Keratinocyte (primary cell): ENCODE measurements around the gene MCF2L2. TPM values are rescaled to one million over a fixed set of nuclear protein-coding genes. Genes with fewer than 3 reads are reported as not detected.

Source experiments
- DNase-seq: peaks from one replicate; pipeline ENCODE4 v3.0.0-alpha.2; 2011; ENCODE audit warnings: low read depth, missing footprints, low spot score
- FAIRE-seq: peaks from 2 replicates; lab custom pipeline; 2011; peaks lifted over from hg19 to GRCh38; lab: Jason Lieb, UNC
- H2AFZ ChIP-seq: 2 replicates; pipeline ENCODE4 v1.6.0; 2012; ENCODE audit warnings: low read length, control low read depth, inconsistent platforms; ENCODE audit not compliant: control insufficient read depth
- H3K27ac ChIP-seq: 2 replicates; pipeline ENCODE4 v1.5.1; 2011; ENCODE audit warnings: low read length; ENCODE audit not compliant: control insufficient read depth, insufficient read depth
- H3K27me3 ChIP-seq: 3 replicates; pipeline ENCODE4 v1.6.0; 2011; ENCODE audit warnings: low read length; ENCODE audit not compliant: control insufficient read depth, insufficient read depth; ENCODE audit errors: extremely low read depth
- H3K36me3 ChIP-seq, 2 experiments: 2 replicates in 1 of 2; 3 replicates in 1 of 2; pipeline ENCODE4 v1.5.1; 2011; ENCODE audit warnings: low read length in 2 of 2, mild to moderate bottlenecking in 1 of 2; ENCODE audit not compliant: control insufficient read depth in 2 of 2, insufficient read depth in 2 of 2; ENCODE audit errors: extremely low read depth in 1 of 2
- H3K4me1 ChIP-seq: 3 replicates; pipeline ENCODE4 v1.5.1; 2011; ENCODE audit warnings: low read length; ENCODE audit not compliant: control insufficient read depth, insufficient read depth; ENCODE audit errors: extremely low read depth
- H3K4me2 ChIP-seq: 3 replicates; pipeline ENCODE4 v1.6.0; 2011; ENCODE audit warnings: low read depth, low read length; ENCODE audit not compliant: control insufficient read depth, insufficient read depth; ENCODE audit errors: extremely low read depth
- H3K4me3 ChIP-seq, 3 experiments: fragments of 200-600 bp in 1 of 3; sonication (generic) in 1 of 3; 2 replicates in 2 of 3; 3 replicates in 1 of 3; pipeline ENCODE4 v1.5.1; 2011 to 2016; ENCODE audit warnings: low read length in 3 of 3, mild to moderate bottlenecking in 3 of 3, control low read depth in 2 of 3, inconsistent platforms in 1 of 3, low read depth in 1 of 3, mixed read lengths in 1 of 3, mixed run types in 1 of 3, moderate library complexity in 1 of 3; ENCODE audit not compliant: control insufficient read depth in 2 of 3, insufficient read depth in 2 of 3; ENCODE audit errors: extremely low read depth in 1 of 3
- H3K79me2 ChIP-seq: 2 replicates; pipeline ENCODE4 v1.6.0; 2012; ENCODE audit warnings: low read length; ENCODE audit not compliant: control insufficient read depth, insufficient read depth
- H3K9ac ChIP-seq: 3 replicates; pipeline ENCODE4 v1.6.0; 2011; ENCODE audit warnings: low read length; ENCODE audit not compliant: control insufficient read depth, insufficient read depth; ENCODE audit errors: extremely low read depth
- H3K9me1 ChIP-seq: 3 replicates; pipeline ENCODE4 v1.6.0; 2011; ENCODE audit warnings: low read length; ENCODE audit not compliant: control insufficient read depth, insufficient read depth; ENCODE audit errors: extremely low read depth
- H3K9me3 ChIP-seq: 2 replicates; pipeline ENCODE4 v1.5.1; 2012; ENCODE audit warnings: low read depth, low read length; ENCODE audit not compliant: control insufficient read depth
- H4K20me1 ChIP-seq: 3 replicates; pipeline ENCODE4 v1.6.0; 2011; ENCODE audit warnings: low read length; ENCODE audit not compliant: control insufficient read depth, insufficient read depth; ENCODE audit errors: extremely low read depth
- CTCF ChIP-seq, 3 experiments: IDR thresholded peaks in 1 of 3; conservative IDR thresholded peaks in 1 of 3; optimal IDR thresholded peaks in 1 of 3; 2 replicates in 2 of 3; 3 replicates in 1 of 3; pipeline versions ENCODE3 to v1.5.1; 2011; ENCODE audit warnings: low read length in 3 of 3, mild to moderate bottlenecking in 3 of 3, moderate library complexity in 2 of 3, control low read depth in 1 of 3, inconsistent platforms in 1 of 3; ENCODE audit not compliant: insufficient read depth in 2 of 3; ENCODE audit errors: extremely low read depth in 1 of 3
- EZH2 ChIP-seq: IDR thresholded peaks from one replicate; pipeline ENCODE4 v1.6.1; 2012; ENCODE audit warnings: inconsistent platforms, mild to moderate bottlenecking, low read length, moderate library complexity
- dilution Hi-C: fragments of 300-500 bp; cut with MboI; formaldehyde crosslinking; loops from one replicate; pipeline ENCODE4 v1.7.0; 2020; ENCODE audit warnings: low sequenced_read_pairs; ENCODE audit not compliant: extremely low pct_ligation_motif_present
- polyA plus RNA-seq, 5 experiments: library from polyadenylated mRNA; depleted of rRNA in 3 of 5; stranded (reverse) in 3 of 5; stranded (forward) in 1 of 5; unstranded in 1 of 5; fragments of >200 nt; gene quantifications; 1 replicate in 1 of 5; 2 replicates in 3 of 5; 3 replicates in 1 of 5; pipeline versions ENCODE4 v1.2.1 to v1.2.3, GENCODE V29; 2011 to 2012; ENCODE audit warnings: missing spikeins in 2 of 5, low read depth in 1 of 5, low replicate concordance in 1 of 5

MCF2L2 gene
- polyA plus RNA-seq, 1 donor (not counting 4 experiments of a cell fraction or from before 2014, with no cell fraction given), result 0.26 TPM

DNA sequence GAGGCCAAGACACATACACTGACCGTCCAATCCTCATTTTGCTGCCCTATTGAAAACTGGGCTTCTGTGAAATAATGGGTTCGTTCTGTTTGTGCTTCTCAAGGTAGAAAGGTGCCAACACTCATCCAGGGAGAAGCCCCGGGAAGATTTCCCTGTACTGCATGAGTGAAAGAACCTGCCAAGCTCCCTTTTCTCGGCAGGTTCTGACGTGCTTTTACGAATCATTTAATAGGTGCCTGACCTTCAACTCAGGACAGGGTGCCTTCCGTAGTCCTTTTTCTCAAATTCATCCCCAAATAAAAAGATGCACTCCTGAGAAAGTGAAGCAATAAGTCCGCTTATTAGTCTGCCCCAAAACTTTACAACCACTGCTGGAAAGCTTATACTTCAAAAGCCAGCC, 111.1 kb downstream of the MCF2L2 start:
- dilution Hi-C loops, result no loop called here
- no peak for DNase-seq

DNA sequence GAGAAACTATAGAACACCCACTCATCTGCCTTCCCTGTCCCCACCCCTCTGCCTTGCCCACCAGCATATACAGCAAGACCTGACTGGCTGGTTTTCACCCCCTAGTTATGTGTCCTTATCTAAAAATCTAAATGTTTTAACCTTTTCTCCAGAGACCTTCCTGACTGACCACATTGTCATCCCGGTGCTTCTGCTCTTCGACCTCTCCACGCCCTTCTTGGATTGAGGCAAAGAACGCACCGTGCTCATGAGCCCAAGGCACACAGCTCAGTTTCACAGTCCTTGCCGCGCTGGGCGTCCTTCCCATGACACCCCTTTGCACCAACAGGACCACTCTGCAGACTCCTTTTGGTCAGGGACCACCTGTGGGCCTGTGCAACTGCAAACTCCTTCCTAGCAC, 112.7 kb downstream of the MCF2L2 start:
- Histone ChIP-seq H3K4me3 (no peak overlapping the region), H4K20me1 (no peaks in the 10 kb centered on the region), H3K9me3 (no peaks in the 10 kb centered on the region), H3K4me1 (peaks cover 29% of the 10 kb centered on the region), H3K4me2 (no peak overlapping the region), H3K9me1 (no peaks in the 10 kb centered on the region), H3K27me3 (no peaks in the 10 kb centered on the region), H3K36me3 (no peaks in the 10 kb centered on the region), H2AFZ (no peak overlapping the region), H3K9ac (no peak overlapping the region), H3K79me2 (no peaks in the 10 kb centered on the region), H3K27ac (no peak overlapping the region)
- no peak for TF ChIP-seq CTCF (optimal IDR thresholded peaks at IDR 0.05 in 1 of 3, IDR thresholded peaks at IDR 0.05 in 1 of 3, conservative IDR thresholded peaks at IDR 0.05 in 1 of 3; ENCODE audit: extremely low read depth in 1 of 3, insufficient read depth in 2 of 3, low read length in 3 of 3)
- TF ChIP-seq EZH2, result no peak
- DNase-seq (no peak), FAIRE-seq (no peak)
- dilution Hi-C loops, result no loop called here

More for the DNA sequence above, 111.1 kb downstream of the MCF2L2 start:
- no peak overlapping the region for H3K27ac ChIP-seq
- no peaks in the 10 kb centered on the region for H4K20me1 ChIP-seq
- no peak overlapping the region for H3K4me3 ChIP-seq
- peaks cover 25% of the 10 kb centered on the region for H3K4me1 ChIP-seq
- H3K79me2 ChIP-seq, result no peaks in the 10 kb centered on the region
- no peak overlapping the region for H2AFZ ChIP-seq
- no peaks in the 10 kb centered on the region for H3K27me3 ChIP-seq
- no peaks in the 10 kb centered on the region for H3K9me3 ChIP-seq
- TF ChIP-seq EZH2 (no peak), CTCF (optimal IDR thresholded peaks at IDR 0.05 in 1 of 3, IDR thresholded peaks at IDR 0.05 in 1 of 3, conservative IDR thresholded peaks at IDR 0.05 in 1 of 3; ENCODE audit: extremely low read depth in 1 of 3, insufficient read depth in 2 of 3, low read length in 3 of 3) (no peak)
- no peaks in the 10 kb centered on the region for H3K36me3 ChIP-seq
- H3K9ac ChIP-seq, result no peak overlapping the region
- no peak for FAIRE-seq
- H3K4me2 ChIP-seq, result peak overlapping the region; percentile 4
- H3K9me1 ChIP-seq, result no peaks in the 10 kb centered on the region
